Smooth muscle cell (in vitro differentiated cells): ENCODE measurements around the gene TMEM41A. TPM values are rescaled to one million over a fixed set of nuclear protein-coding genes. Genes with fewer than 3 reads are reported as not detected.
"Not testable (repeated sequence)": the region's sequence is repeated elsewhere in the genome, so short reads cannot be mapped to it uniquely, and the experiment has no call there.

Source experiments
- DNase-seq: peaks from one replicate; lab custom pipeline; 2025; ENCODE audit not compliant: unreplicated experiment; lab: John Stamatoyannopoulos, UW
- H2AFZ ChIP-seq: fragments of 200-600 bp; sonication (generic); 2 replicates; pipeline ENCODE4 v1.6.0; 2016; ENCODE audit warnings: antibody characterized with exemption, low read depth, mild to moderate bottlenecking
- H3F3A ChIP-seq: fragments of 200-600 bp; sonication (generic); 2 replicates; pipeline ENCODE4 v1.6.0; 2017; ENCODE audit warnings: antibody characterized with exemption, low read depth
- H3K27ac ChIP-seq: fragments of 200-600 bp; sonication (generic); 2 replicates; pipeline ENCODE4 v1.5.1; 2016; ENCODE audit warnings: low read depth, mild to moderate bottlenecking
- H3K27me3 ChIP-seq: fragments of 200-600 bp; sonication (generic); 2 replicates; pipeline ENCODE4 v1.6.1; 2016; ENCODE audit warnings: low read depth, mild to moderate bottlenecking
- H3K36me3 ChIP-seq: fragments of 200-600 bp; sonication (generic); 2 replicates; pipeline ENCODE4 v1.5.1; 2016; ENCODE audit warnings: low read depth
- H3K4me1 ChIP-seq: fragments of 200-600 bp; sonication (generic); 2 replicates; pipeline ENCODE4 v1.5.1; 2016; ENCODE audit warnings: low read depth
- H3K4me2 ChIP-seq: fragments of 200-600 bp; sonication (generic); 2 replicates; pipeline ENCODE4 v1.6.0; 2016; ENCODE audit warnings: mild to moderate bottlenecking
- H3K4me3 ChIP-seq: fragments of 200-600 bp; sonication (generic); 2 replicates; pipeline ENCODE4 v1.5.1; 2016; ENCODE audit warnings: mild to moderate bottlenecking
- H3K79me2 ChIP-seq: fragments of 200-600 bp; sonication (generic); 2 replicates; pipeline ENCODE4 v1.6.0; 2016; ENCODE audit warnings: low read depth, mild to moderate bottlenecking
- H3K9ac ChIP-seq: fragments of 200-600 bp; sonication (generic); 2 replicates; pipeline ENCODE4 v1.6.0; 2016; ENCODE audit warnings: low read depth
- H3K9me3 ChIP-seq: fragments of 200-600 bp; sonication (generic); replicated peaks from 2 replicates; pipeline ENCODE4 v1.5.1; 2016; ENCODE audit warnings: low read depth
- H4K20me1 ChIP-seq: fragments of 200-600 bp; sonication (generic); 2 replicates; pipeline ENCODE4 v1.6.0; 2016; ENCODE audit warnings: low read depth
- WGBS: methylation state at CpG from one replicate; pipeline ENCODE4 v1.1.7; 2016; ENCODE audit warnings: low lambda C conversion rate; 5-methylcytosine and 5-hydroxymethylcytosine counted together
- polyA plus RNA-seq: library from polyadenylated mRNA; unstranded; fragments of >200 nt; fragmentation: Nextera tagmentation; extraction: Ambion mirVana; gene quantifications from 2 replicates; pipeline ENCODE4 v1.2.1, GENCODE V29; 2016
- total RNA-seq: library from RNA; depleted of rRNA; stranded (reverse); fragments of >200 nt; gene quantifications from 2 replicates; pipeline ENCODE4 v1.2.3, GENCODE V29; 2014
- TF ChIP-seq, protein P1 (sequence below): fragments of 200-600 bp; sonication (generic); IDR thresholded peaks from 2 replicates; pipeline ENCODE4 v1.5.1; 2017; ENCODE audit warnings: borderline replicate concordance, mild to moderate bottlenecking, antibody characterized with exemption; ENCODE audit not compliant: insufficient read depth, poor library complexity, severe bottlenecking

The TMEM41A gene
- total and polyA plus RNA-seq, 2 experiments from 2014 or later = 19.7 to 21.3 TPM

- WGBS = 80% methylated on average over 5 of the region's 5 CpGs
- no peak for DNase-seq
- H3K79me2 ChIP-seq = no peaks in the 10 kb centered on the region
Measured at GRCh38 chr3:185460309-185460708, 38.5 kb downstream of the TMEM41A start.

DNA sequence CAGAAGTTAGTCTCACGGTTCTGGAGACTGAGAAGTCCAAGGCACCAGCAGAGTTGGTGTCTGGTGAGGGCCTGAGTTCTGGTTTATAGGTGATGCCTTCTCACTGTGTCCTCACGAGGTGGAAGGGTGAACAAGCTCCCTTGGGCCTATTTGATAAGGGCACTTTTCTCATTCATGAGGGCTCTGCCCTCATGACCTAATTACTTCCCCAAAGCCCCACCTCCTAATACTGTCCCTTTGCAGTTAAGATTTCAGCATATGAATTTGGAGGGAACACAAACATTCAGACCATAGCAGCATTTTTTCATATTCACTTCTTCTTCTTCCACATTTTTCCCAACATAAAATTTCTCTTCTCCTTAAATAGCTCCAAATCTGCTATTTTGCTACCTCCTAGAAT, 41.5 kb downstream of the TMEM41A start:
- DNase-seq = no peak
- TF ChIP-seq, protein P1, sequence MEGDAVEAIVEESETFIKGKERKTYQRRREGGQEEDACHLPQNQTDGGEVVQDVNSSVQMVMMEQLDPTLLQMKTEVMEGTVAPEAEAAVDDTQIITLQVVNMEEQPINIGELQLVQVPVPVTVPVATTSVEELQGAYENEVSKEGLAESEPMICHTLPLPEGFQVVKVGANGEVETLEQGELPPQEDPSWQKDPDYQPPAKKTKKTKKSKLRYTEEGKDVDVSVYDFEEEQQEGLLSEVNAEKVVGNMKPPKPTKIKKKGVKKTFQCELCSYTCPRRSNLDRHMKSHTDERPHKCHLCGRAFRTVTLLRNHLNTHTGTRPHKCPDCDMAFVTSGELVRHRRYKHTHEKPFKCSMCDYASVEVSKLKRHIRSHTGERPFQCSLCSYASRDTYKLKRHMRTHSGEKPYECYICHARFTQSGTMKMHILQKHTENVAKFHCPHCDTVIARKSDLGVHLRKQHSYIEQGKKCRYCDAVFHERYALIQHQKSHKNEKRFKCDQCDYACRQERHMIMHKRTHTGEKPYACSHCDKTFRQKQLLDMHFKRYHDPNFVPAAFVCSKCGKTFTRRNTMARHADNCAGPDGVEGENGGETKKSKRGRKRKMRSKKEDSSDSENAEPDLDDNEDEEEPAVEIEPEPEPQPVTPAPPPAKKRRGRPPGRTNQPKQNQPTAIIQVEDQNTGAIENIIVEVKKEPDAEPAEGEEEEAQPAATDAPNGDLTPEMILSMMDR = no peak
- H3K9me3 ChIP-seq = no peaks in the 10 kb centered on the region
- H4K20me1 ChIP-seq = no peaks in the 10 kb centered on the region
- no peak overlapping the region for H3K4me3 ChIP-seq
- H3F3A ChIP-seq = no peaks in the 10 kb centered on the region
- no peak overlapping the region for H2AFZ ChIP-seq
- H3K4me1 ChIP-seq = no peaks in the 10 kb centered on the region
- H3K9ac ChIP-seq = no peak overlapping the region
- no peaks in the 10 kb centered on the region for H3K36me3 ChIP-seq
- no peaks in the 10 kb centered on the region for H3K79me2 ChIP-seq
- WGBS = 86% methylated on average over 2 of the region's 2 CpGs
- H3K4me2 ChIP-seq = no peak overlapping the region
- no peaks in the 10 kb centered on the region for H3K27me3 ChIP-seq
- H3K27ac ChIP-seq = no peak overlapping the region

More at GRCh38 chr3:185460309-185460708, 38.5 kb downstream of the TMEM41A start:
- no peak overlapping the region for H2AFZ ChIP-seq
- TF ChIP-seq, protein P1 = no peak
- no peaks in the 10 kb centered on the region for H3K27me3 ChIP-seq
- H3K9ac ChIP-seq = no peak overlapping the region
- H3K9me3 ChIP-seq = no peaks in the 10 kb centered on the region
- H3F3A ChIP-seq = no peaks in the 10 kb centered on the region
- no peak overlapping the region for H3K4me3 ChIP-seq
- H4K20me1 ChIP-seq = no peaks in the 10 kb centered on the region
- H3K4me1 ChIP-seq = no peaks in the 10 kb centered on the region
- no peak overlapping the region for H3K27ac ChIP-seq
- H3K4me2 ChIP-seq = no peak overlapping the region
- H3K36me3 ChIP-seq = no peaks in the 10 kb centered on the region

GRCh38 chr3:185451432-185451831, 47.4 kb downstream of the TMEM41A start:
- H3K27ac ChIP-seq, H4K20me1 ChIP-seq, H3F3A ChIP-seq, H3K9me3 ChIP-seq, H3K36me3 ChIP-seq, H3K4me1 ChIP-seq, H3K4me3 ChIP-seq, H3K9ac ChIP-seq, H3K27me3 ChIP-seq, DNase-seq, H3K79me2 ChIP-seq, H3K4me2 ChIP-seq, H2AFZ ChIP-seq: not testable (repeated sequence)
- 98% methylated on average over 8 of the region's 8 CpGs for WGBS

GRCh38 chr3:185448107-185448506, 50.7 kb downstream of the TMEM41A start:
- no peak overlapping the region for H3K4me3 ChIP-seq
- H3K9me3 ChIP-seq = no peaks in the 10 kb centered on the region
- TF ChIP-seq, protein P1 = no peak
- no peak overlapping the region for H3K27ac ChIP-seq
- H3F3A ChIP-seq = no peaks in the 10 kb centered on the region
- H3K9ac ChIP-seq = no peak overlapping the region
- no peaks in the 10 kb centered on the region for H3K79me2 ChIP-seq
- H3K4me2 ChIP-seq = no peak overlapping the region
- DNase-seq = no peak
- H4K20me1 ChIP-seq = no peaks in the 10 kb centered on the region
- no peaks in the 10 kb centered on the region for H3K36me3 ChIP-seq
- H3K27me3 ChIP-seq = no peaks in the 10 kb centered on the region
- no peak overlapping the region for H2AFZ ChIP-seq
- no peaks in the 10 kb centered on the region for H3K4me1 ChIP-seq
